HCT116 (cell line): ENCODE measurements around the gene MLLT3. TPM values are rescaled to one million over a fixed set of nuclear protein-coding genes. Genes with fewer than 3 reads are reported as not detected.

Source experiments
- ATAC-seq: fragments of 200-7000 bp; cut with Tn5 transposase; 2 replicates; pipeline ENCODE4 v1.9.1; 2020; ENCODE audit warnings: mild to moderate bottlenecking, moderate library complexity
- BruUV-seq: library from RNA; stranded (reverse); fragments of 400-500 nt; replicated peaks from 2 replicates; lab custom pipeline; 2021; lab: Mats Ljungman, UMichigan
- CTCF ChIA-PET: fragments of 300-600 bp; sonication (Branson Sonifier 250); formaldehyde crosslinking; loops from one replicate; lab custom pipeline; 2021; ENCODE audit warnings: antibody characterized with exemption; lab: Charles Lee
- POLR2A ChIA-PET: fragments of 300-600, 350-600 bp; sonication (Branson Sonifier 250); formaldehyde crosslinking; loops from one replicate; lab custom pipeline; 2021; ENCODE audit warnings: antibody characterized with exemption; lab: Charles Lee
- RAD21 ChIA-PET, 2 experiments: fragments of 300-600 bp; sonication (Branson Sonifier 250); formaldehyde crosslinking; loops; one replicate each; lab custom pipeline; 2023; ENCODE audit warnings: low total read pairs in 2 of 2; ENCODE audit not compliant: uncharacterized antibody in 2 of 2, unreplicated experiment in 2 of 2, low non-redundant PET in 1 of 2; lab: Charles Lee
- DNase-seq: peaks from one replicate; pipeline ENCODE4 v3.0.0-alpha.2; 2010; ENCODE audit warnings: low read depth, low spot score
- H2AFZ ChIP-seq: fragments of 200-600 bp; shearing (Covaris generic), sonication (generic); 2 replicates; pipeline ENCODE4 v1.6.1; 2017; ENCODE audit warnings: low read depth, mixed run types, mixed read lengths, antibody characterized with exemption, low read length; ENCODE audit not compliant: poor library complexity, severe bottlenecking
- H3K27ac ChIP-seq: 2 replicates; pipeline ENCODE4 v1.5.1; 2012; ENCODE audit warnings: low read depth, low read length
- H3K27me3 ChIP-seq: fragments of 200-600 bp; sonication (generic); 2 replicates; pipeline ENCODE4 v1.6.1; 2016; ENCODE audit warnings: mixed run types, low read length, mixed read lengths; ENCODE audit not compliant: insufficient read depth
- H3K36me3 ChIP-seq, 2 experiments: fragments of 200-500 bp in 1 of 2; fragments of 200-600 bp in 1 of 2; sonication (Bioruptor generic) in 1 of 2; sonication (generic) in 1 of 2; 2 replicates each; pipeline versions ENCODE4 v1.5.1 to v1.6.1; 2014 to 2016; ENCODE audit warnings: low read length in 2 of 2, inconsistent platforms in 1 of 2, mixed read lengths in 1 of 2, mixed run types in 1 of 2; ENCODE audit not compliant: insufficient read depth in 2 of 2, control insufficient read depth in 1 of 2
- H3K4me1 ChIP-seq, 2 experiments: fragments of 200-600 bp in 1 of 2; sonication (generic) in 1 of 2; 2 replicates each; pipeline versions ENCODE4 v1.5.1 to v1.6.1; 2012 to 2017; ENCODE audit warnings: low read length in 2 of 2, inconsistent platforms in 1 of 2, mild to moderate bottlenecking in 1 of 2, mixed read lengths in 1 of 2, mixed run types in 1 of 2, moderate library complexity in 1 of 2; ENCODE audit not compliant: insufficient read depth in 2 of 2, control insufficient read depth in 1 of 2
- H3K4me2 ChIP-seq: fragments of 200-600 bp; sonication (generic); 2 replicates; pipeline ENCODE4 v1.6.1; 2017; ENCODE audit warnings: mixed run types, low read length, mixed read lengths
- H3K4me3 ChIP-seq, 2 experiments: fragments of 200-600 bp in 1 of 2; sonication (generic) in 1 of 2; replicated peaks in 1 of 2; 2 replicates each; pipeline ENCODE4 v1.5.1; 2011 to 2016; ENCODE audit warnings: low read length in 2 of 2, control low read depth in 1 of 2, low read depth in 1 of 2, mild to moderate bottlenecking in 1 of 2, mixed read lengths in 1 of 2, mixed run types in 1 of 2
- H3K79me2 ChIP-seq: fragments of 200-600 bp; sonication (generic); 2 replicates; pipeline ENCODE4 v1.6.1; 2017; ENCODE audit warnings: mild to moderate bottlenecking, mixed run types, low read length, moderate library complexity, mixed read lengths; ENCODE audit not compliant: insufficient read depth
- H3K9ac ChIP-seq: fragments of 200-600 bp; sonication (generic); 2 replicates; pipeline ENCODE4 v1.6.1; 2016; ENCODE audit warnings: low read length, mixed read lengths
- H3K9me2 ChIP-seq: fragments of 200-600 bp; sonication (generic), shearing (Covaris generic); 2 replicates; pipeline ENCODE4 v1.6.1; 2017; ENCODE audit warnings: mixed run types, mild to moderate bottlenecking, moderate library complexity; ENCODE audit not compliant: insufficient read depth
- H3K9me3 ChIP-seq, 2 experiments: fragments of 200-500 bp in 1 of 2; fragments of 200-600 bp in 1 of 2; sonication (Bioruptor generic) in 1 of 2; sonication (generic) in 1 of 2; 2 replicates each; pipeline ENCODE4 v1.6.1; 2014 to 2017; ENCODE audit warnings: low read length in 2 of 2, mixed read lengths in 2 of 2, inconsistent platforms in 1 of 2, low read depth in 1 of 2, mild to moderate bottlenecking in 1 of 2, mixed run types in 1 of 2, moderate library complexity in 1 of 2; ENCODE audit not compliant: control insufficient read depth in 1 of 2, insufficient read depth in 1 of 2
- H4K20me1 ChIP-seq: fragments of 200-600 bp; sonication (generic), shearing (Covaris generic); 2 replicates; pipeline ENCODE4 v1.6.1; 2017; ENCODE audit warnings: mixed run types, mild to moderate bottlenecking, moderate library complexity; ENCODE audit not compliant: insufficient read depth
- ELF1 ChIP-seq: IDR thresholded peaks from 2 replicates; pipeline ENCODE4 v1.6.1; 2012; ENCODE audit warnings: low read depth, borderline replicate concordance
- FOSL1 ChIP-seq: IDR thresholded peaks from 2 replicates; pipeline ENCODE4 v1.6.1; 2012; ENCODE audit warnings: low read depth
- JUND ChIP-seq: IDR thresholded peaks from 2 replicates; pipeline ENCODE4 v1.6.1; 2012
- POLR2A ChIP-seq: IDR thresholded peaks from 2 replicates; pipeline ENCODE4 v1.7.0; 2011; ENCODE audit warnings: borderline replicate concordance; ENCODE audit not compliant: insufficient read depth, insufficient read length; ENCODE audit errors: extremely low read depth
- SIN3A ChIP-seq: IDR thresholded peaks from 2 replicates; pipeline ENCODE4 v1.6.1; 2012; ENCODE audit warnings: low read depth
- SRF ChIP-seq: IDR thresholded peaks from 2 replicates; pipeline ENCODE4 v1.6.1; 2012; ENCODE audit warnings: low read depth
- TCF7L2 ChIP-seq: IDR thresholded peaks from 2 replicates; pipeline ENCODE4 v1.7.0; 2011; ENCODE audit warnings: borderline replicate concordance, inconsistent platforms; ENCODE audit not compliant: insufficient read depth, insufficient read length; ENCODE audit errors: extremely low read depth
- YY1 ChIP-seq: IDR thresholded peaks from 2 replicates; pipeline ENCODE4 v1.6.1; 2011; ENCODE audit warnings: low read length, low read depth, moderate library complexity, mild to moderate bottlenecking; ENCODE audit not compliant: insufficient replicate concordance; ENCODE audit errors: extremely low read depth
- ZFX ChIP-seq: fragments of 450-650 bp; IDR thresholded peaks from 2 replicates; pipeline ENCODE4 v1.6.1; 2017
- ZNF274 ChIP-seq: fragments of 200-500 bp; sonication (Bioruptor generic); IDR thresholded peaks from 2 replicates; pipeline ENCODE4 v1.6.1; 2014; ENCODE audit warnings: mild to moderate bottlenecking, low read depth, low read length, inconsistent platforms
- intact Hi-C: fragments of 100-400 bp; cut with micrococcal nuclease; formaldehyde crosslinking; loops from 2 replicates; pipeline ENCODE4 v1.10.0; 2022
- total RNA-seq: library from RNA; stranded (reverse); gene quantifications from one replicate; pipeline ENCODE4 v1.2.1, GENCODE V29; 2021; ENCODE audit not compliant: unreplicated experiment
- TF ChIP-seq, protein P1 (sequence below): IDR thresholded peaks from 2 replicates; pipeline ENCODE4 v1.6.1; 2012
- TF ChIP-seq, protein P2 (sequence below), 3 experiments: fragments of 200-600 bp in 1 of 3; sonication (generic) in 1 of 3; IDR thresholded peaks in 2 of 3; conservative IDR thresholded peaks in 1 of 3; 2 replicates each; pipeline ENCODE4 v1.5.1; 2012 to 2017; ENCODE audit warnings: low read depth in 2 of 3, low read length in 2 of 3, antibody characterized with exemption in 1 of 3, borderline replicate concordance in 1 of 3, control low read depth in 1 of 3, mild to moderate bottlenecking in 1 of 3, mixed read lengths in 1 of 3, mixed run types in 1 of 3, moderate library complexity in 1 of 3; ENCODE audit not compliant: insufficient read depth in 1 of 3

The MLLT3 gene
- total RNA-seq, 1 experiment from 2014 or later: 4.3 TPM

DNA sequence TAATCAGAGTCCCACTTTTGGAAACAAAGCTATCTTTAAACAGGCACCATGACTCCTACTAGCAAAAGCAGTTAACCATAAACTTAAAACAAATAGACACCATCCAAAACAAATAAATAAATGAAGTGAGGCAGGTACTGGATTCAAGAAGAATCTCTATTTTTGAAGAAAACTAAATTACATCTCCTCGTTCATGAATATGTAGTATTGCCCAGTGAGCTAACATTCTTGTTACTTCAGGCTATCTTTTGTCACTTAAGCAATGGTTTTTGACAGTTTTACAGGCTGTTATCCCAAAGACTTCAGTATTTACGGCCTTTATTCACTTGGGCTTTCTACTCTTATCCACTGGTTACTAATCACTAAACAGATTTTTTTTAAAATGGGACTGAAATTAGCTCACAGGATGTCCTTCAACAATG lies 242.5 kb downstream of the MLLT3 start:
- no peak for TF ChIP-seq ELF1
- TF ChIP-seq SIN3A: no peak
- TF ChIP-seq YY1: no peak
- no peak for TF ChIP-seq ZNF274
- no peak for TF ChIP-seq SRF
- TF ChIP-seq TCF7L2: no peak
- TF ChIP-seq, protein P1, sequence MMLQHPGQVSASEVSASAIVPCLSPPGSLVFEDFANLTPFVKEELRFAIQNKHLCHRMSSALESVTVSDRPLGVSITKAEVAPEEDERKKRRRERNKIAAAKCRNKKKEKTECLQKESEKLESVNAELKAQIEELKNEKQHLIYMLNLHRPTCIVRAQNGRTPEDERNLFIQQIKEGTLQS: no peak
- no peak for TF ChIP-seq ZFX
- TF ChIP-seq FOSL1: no peak
- no peak for TF ChIP-seq JUND
- no peak for TF ChIP-seq POLR2A
- TF ChIP-seq, protein P2, sequence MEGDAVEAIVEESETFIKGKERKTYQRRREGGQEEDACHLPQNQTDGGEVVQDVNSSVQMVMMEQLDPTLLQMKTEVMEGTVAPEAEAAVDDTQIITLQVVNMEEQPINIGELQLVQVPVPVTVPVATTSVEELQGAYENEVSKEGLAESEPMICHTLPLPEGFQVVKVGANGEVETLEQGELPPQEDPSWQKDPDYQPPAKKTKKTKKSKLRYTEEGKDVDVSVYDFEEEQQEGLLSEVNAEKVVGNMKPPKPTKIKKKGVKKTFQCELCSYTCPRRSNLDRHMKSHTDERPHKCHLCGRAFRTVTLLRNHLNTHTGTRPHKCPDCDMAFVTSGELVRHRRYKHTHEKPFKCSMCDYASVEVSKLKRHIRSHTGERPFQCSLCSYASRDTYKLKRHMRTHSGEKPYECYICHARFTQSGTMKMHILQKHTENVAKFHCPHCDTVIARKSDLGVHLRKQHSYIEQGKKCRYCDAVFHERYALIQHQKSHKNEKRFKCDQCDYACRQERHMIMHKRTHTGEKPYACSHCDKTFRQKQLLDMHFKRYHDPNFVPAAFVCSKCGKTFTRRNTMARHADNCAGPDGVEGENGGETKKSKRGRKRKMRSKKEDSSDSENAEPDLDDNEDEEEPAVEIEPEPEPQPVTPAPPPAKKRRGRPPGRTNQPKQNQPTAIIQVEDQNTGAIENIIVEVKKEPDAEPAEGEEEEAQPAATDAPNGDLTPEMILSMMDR (IDR thresholded peaks at IDR 0.05 in 2 of 3, conservative IDR thresholded peaks at IDR 0.05 in 1 of 3; ENCODE audit: borderline replicate concordance in 1 of 3, insufficient read depth in 1 of 3, low read depth in 2 of 3, low read length in 2 of 3): no peak

More for the DNA sequence above, 242.5 kb downstream of the MLLT3 start:
- Histone ChIP-seq H3K4me1 (no peaks in the 10 kb centered on the region), H3K36me3 (no peaks in the 10 kb centered on the region), H3K27me3 (0 out of 2 replicates have a peak, but pooled peaks cover 15% of the 10 kb centered on the region), H4K20me1 (no peaks in the 10 kb centered on the region), H2AFZ (no peak overlapping the region), H3K4me2 (no peak overlapping the region), H3K4me3 (no peak overlapping the region), H3K9me3 (no peaks in the 10 kb centered on the region), H3K9ac (no peak overlapping the region), H3K27ac (no peak overlapping the region), H3K9me2 (no peaks in the 10 kb centered on the region), H3K79me2 (no peaks in the 10 kb centered on the region)
- no TSS peak for BruUV-seq
- DNase-seq (no peak), ATAC-seq (no peak)
- RAD21 ChIA-PET: no interaction called here
- POLR2A ChIA-PET: no interaction called here
- intact Hi-C loops: no loop called here
- CTCF ChIA-PET: no interaction called here
